Type B pancreatic cell (in vitro differentiated cells): ENCODE measurements around the gene LIMK1. TPM values are rescaled to one million over a fixed set of nuclear protein-coding genes. Genes with fewer than 3 reads are reported as not detected.

Experiments
- DNase-seq: peaks from one replicate; pipeline ENCODE4 v3.0.0; 2021; ENCODE audit warnings: mixed read lengths; ENCODE audit not compliant: unreplicated experiment; ENCODE audit errors: extremely low spot score
- H3K27ac Mint-ChIP-seq: 2 replicates; pipeline ENCODE4 v1.8.0; 2021; ENCODE audit warnings: mild to moderate bottlenecking, mixed read lengths
- H3K27me3 Mint-ChIP-seq: 2 replicates; pipeline ENCODE4 v1.8.0; 2021; ENCODE audit warnings: mixed read lengths
- H3K36me3 Mint-ChIP-seq: 2 replicates; pipeline ENCODE4 v1.8.0; 2021; ENCODE audit warnings: mixed read lengths
- H3K4me1 Mint-ChIP-seq: one replicate; pipeline ENCODE4 v1.8.0; 2021; ENCODE audit warnings: mixed read lengths; ENCODE audit not compliant: unreplicated experiment
- H3K4me3 Mint-ChIP-seq: 2 replicates; pipeline ENCODE4 v1.8.0; 2021; ENCODE audit warnings: mild to moderate bottlenecking, mixed read lengths
- H3K9me3 Mint-ChIP-seq: 2 replicates; pipeline ENCODE4 v1.8.0; 2021; ENCODE audit warnings: mixed read lengths
- CTCF ChIP-seq: fragments of 200-600 bp; sonication (generic); conservative IDR thresholded peaks from 2 replicates; pipeline ENCODE4 v1.5.0; 2021; ENCODE audit warnings: antibody characterized with exemption, mild to moderate bottlenecking
- total RNA-seq: library from RNA; stranded (reverse); gene quantifications from 2 replicates; pipeline ENCODE4 v1.2.1, GENCODE V29; 2021; ENCODE audit warnings: low replicate concordance

The LIMK1 gene
- total RNA-seq, 1 donor from 2014 or later, result 46.6 TPM

DNA sequence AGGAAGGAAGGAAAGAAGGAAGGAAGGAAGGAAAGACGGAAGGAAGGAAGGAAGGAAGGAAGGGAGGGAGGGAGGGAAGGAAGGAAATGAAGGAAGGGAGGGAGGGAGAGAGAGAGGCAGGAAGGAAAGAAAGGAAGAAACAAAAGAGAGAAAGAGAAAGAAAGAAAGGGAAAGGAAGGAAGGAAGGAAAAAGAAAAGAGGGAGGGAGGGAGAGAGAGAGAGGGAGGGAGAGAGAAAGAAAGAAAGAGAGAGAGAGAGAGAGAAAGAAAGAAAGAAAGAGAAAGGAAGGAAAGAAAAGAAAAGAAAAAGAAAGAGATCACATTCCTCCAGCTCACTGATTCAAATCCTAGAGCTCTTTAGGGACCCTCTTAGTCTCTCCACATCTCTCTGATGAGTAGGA is 31.0 kb upstream of the LIMK1 start:
- H3K4me3 Mint-ChIP-seq, result no peak overlapping the region
- peaks cover 8% of the 10 kb centered on the region for H3K27me3 Mint-ChIP-seq
- TF ChIP-seq CTCF, result no peak
- DNase-seq, result no peak
- H3K27ac Mint-ChIP-seq, result no peak overlapping the region
- H3K9me3 Mint-ChIP-seq, result no peaks in the 10 kb centered on the region
- H3K36me3 Mint-ChIP-seq, result no peaks in the 10 kb centered on the region
- H3K4me1 Mint-ChIP-seq, result no peaks in the 10 kb centered on the region

DNA sequence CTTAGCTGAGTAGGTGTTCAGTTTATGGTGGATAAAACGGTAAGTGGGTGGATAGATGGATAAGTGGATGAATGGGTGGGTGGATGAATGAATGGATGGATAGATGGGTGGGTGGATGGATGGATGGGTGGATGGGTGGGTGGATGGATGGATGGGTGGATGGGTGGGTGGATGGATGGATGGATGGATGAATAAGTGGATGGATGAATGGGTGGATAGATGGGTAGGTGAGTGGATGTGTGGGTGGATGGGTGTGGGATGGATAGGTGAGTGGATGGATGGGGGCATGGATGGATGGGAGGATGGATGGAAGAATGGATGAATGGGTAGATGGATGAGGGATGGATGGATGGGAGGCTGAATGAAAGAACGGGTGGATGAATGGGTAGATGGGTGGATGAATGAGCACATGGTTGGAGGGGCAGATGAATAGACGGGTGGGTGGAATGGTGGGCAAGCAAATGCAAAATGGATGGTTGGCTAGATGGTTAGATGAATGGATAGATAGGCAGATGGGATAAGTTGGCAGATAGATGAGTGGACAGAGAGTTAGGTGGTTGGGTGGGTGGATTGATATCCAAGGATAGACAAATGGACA is 29.9 kb upstream of the LIMK1 start:
- H3K9me3 Mint-ChIP-seq, result no peaks in the 10 kb centered on the region
- H3K4me1 Mint-ChIP-seq, result no peaks in the 10 kb centered on the region
- DNase-seq, result no peak
- H3K27ac Mint-ChIP-seq, result no peak overlapping the region
- no peak for TF ChIP-seq CTCF
- no peak overlapping the region for H3K4me3 Mint-ChIP-seq
- H3K36me3 Mint-ChIP-seq, result no peaks in the 10 kb centered on the region
- peaks cover 17% of the 10 kb centered on the region for H3K27me3 Mint-ChIP-seq

DNA sequence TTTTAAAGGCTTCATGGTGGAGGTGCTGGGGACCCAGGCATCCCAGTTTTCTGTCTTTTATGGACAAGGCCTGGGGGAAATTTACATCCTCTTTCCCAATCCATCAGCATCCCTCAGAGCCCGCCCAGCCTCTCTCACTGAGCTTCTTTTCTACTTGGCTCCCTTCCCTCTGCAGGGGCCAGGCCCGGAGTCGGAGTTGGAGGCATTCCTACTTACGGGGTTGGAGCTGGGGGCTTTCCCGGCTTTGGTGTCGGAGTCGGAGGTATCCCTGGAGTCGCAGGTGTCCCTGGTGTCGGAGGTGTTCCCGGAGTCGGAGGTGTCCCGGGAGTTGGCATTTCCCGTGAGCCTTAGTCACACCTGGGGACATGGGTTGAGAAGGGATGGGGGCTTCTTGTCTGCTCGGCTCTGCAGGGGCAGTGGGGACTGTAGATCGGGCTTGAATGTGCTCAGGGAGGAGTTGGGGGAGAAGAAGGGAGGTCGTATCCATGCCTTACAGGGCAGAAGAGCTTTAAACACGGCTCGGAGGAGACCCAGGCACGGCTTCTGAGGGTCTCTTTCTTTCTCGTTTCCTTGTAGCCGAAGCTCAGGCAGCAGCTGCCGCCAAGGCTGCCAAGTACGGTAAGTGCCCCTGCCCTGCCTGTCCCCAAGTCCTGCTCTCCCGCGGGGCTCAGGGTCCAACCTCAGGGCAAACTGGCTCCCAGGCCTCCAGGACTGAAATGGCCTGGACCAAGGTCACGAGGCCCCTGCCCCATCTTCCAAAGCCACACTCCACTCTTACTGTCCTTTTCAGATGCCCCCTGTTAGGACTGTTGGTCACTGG is 27.3 kb upstream of the LIMK1 start:
- Mint-ChIP-seq H3K36me3 (no peaks in the 10 kb centered on the region), H3K4me1 (no peaks in the 10 kb centered on the region), H3K27ac (no peak overlapping the region), H3K27me3 (peaks cover 17% of the 10 kb centered on the region), H3K9me3 (no peaks in the 10 kb centered on the region), H3K4me3 (no peak overlapping the region)
- no peak for DNase-seq
- TF ChIP-seq CTCF, result no peak

DNA sequence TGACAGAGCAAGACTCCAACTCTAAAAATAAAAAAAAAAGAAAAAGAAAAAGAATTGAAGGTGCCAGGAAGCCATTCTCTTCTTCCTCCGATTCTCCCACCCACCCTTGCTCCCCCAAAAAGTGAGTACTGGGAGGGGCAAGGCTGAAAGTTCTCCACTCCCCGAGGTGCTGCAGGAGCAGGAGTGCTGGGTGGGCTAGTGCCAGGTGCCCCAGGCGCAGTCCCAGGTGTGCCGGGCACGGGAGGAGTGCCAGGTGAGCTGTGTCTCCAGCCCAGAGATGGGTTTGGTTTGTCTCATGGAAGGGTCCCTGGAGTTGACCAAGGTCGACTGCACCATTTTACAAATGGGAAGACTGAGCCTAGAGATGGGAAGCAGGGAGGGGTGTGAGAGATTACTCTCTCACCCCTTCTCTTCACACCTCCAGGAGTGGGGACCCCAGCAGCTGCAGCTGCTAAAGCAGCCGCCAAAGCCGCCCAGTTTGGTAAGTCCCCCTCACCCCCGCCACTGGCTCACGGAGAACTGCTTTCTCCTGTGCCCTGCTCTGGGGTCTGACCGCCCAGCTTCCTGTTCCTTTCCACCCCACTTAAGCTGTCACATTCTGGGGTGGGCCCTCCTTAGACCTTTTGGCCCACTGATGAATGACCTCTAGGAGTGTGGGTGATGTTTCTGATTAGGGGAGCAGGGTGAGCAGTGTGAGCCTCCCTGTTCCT is 26.2 kb upstream of the LIMK1 start:
- Mint-ChIP-seq H3K27ac (no peak overlapping the region), H3K27me3 (peaks cover 11% of the 10 kb centered on the region), H3K4me1 (no peaks in the 10 kb centered on the region), H3K4me3 (no peak overlapping the region), H3K36me3 (no peaks in the 10 kb centered on the region), H3K9me3 (no peaks in the 10 kb centered on the region)
- TF ChIP-seq CTCF, result no peak
- no peak for DNase-seq

DNA sequence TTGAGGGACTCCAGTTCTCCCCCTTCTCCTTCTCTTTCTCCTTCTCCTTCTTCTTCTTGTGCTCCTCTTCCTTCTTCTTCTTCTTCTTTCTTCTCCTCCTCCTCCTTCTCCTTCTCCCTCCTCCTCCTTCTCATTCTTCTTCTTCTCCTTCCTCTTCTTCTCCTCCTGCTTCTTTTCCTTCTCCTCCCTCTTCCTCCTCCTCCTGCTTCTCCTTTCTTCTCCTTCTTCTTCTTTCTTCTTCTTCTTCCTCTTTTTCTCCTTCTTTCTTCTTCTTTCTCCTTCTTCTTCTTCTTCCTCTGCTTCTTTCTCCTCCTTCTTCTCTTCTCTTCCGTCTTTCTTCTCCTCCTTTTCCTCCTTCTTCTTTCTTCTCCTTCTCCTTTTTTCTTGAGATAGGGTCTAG is 25.6 kb upstream of the LIMK1 start:
- H3K27ac Mint-ChIP-seq, result no peak overlapping the region
- no peaks in the 10 kb centered on the region for H3K36me3 Mint-ChIP-seq

More for the DNA sequence above, 25.6 kb upstream of the LIMK1 start:
- no peak for DNase-seq
- H3K4me1 Mint-ChIP-seq, result no peaks in the 10 kb centered on the region
- H3K9me3 Mint-ChIP-seq, result no peaks in the 10 kb centered on the region
- H3K4me3 Mint-ChIP-seq, result no peak overlapping the region
- peaks cover 9% of the 10 kb centered on the region for H3K27me3 Mint-ChIP-seq
- TF ChIP-seq CTCF, result no peak
